Activated gamma-delta T cell (primary cell): Measurements from ENCODE around the gene PLXNA3.
"Not testable (repeated sequence)": the region's sequence is repeated elsewhere in the genome, so short reads cannot be mapped to it uniquely, and the experiment has no call there.

ENCODE experiments used
- DNase-seq: peaks from one replicate; lab custom pipeline; 2025; lab: John Stamatoyannopoulos, UW

The PLXNA3 gene

DNA sequence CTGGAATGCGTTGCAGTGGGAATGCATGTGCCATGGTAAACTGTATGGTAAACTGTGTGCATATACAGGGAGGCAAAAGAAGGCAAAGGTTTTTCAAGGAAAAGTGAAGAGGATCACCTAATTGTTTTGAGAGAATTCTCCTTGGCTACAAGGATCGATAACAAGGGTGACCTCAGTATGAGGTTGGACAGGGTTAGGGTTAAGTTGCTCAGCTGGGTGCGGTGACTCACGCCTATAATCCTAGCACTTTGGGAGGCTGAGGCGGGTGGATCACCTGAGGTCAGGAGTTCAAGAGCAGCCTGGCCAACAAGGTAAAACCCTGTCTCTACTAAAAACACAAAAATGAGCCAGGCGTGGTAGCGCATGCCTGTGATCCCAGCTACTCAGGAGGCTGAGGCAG, 43.3 kb downstream of the PLXNA3 start:
- not testable (repeated sequence) for DNase-seq

GRCh38 chrX:154502098-154502497, 44.0 kb downstream of the PLXNA3 start:
- no peak for DNase-seq

DNA sequence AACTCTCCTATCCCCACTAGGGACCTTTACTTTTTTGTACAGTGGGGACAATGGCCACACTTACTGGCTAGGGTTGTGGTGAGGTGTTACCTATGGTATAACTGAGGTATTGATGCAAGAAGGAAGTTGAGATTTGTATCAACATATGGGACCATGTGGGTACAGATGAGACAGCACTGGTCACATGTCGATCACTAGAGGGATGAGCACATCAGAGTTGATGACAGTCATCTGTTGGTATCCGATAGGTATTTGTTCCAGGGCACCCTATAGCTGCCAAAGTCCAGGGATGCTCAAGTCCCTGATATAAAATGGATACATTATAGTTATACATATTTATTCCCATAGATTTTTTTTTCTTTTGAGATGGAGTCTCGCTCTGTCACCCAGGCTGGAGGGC, 44.9 kb downstream of the PLXNA3 start:
- DNase-seq = no peak

DNA sequence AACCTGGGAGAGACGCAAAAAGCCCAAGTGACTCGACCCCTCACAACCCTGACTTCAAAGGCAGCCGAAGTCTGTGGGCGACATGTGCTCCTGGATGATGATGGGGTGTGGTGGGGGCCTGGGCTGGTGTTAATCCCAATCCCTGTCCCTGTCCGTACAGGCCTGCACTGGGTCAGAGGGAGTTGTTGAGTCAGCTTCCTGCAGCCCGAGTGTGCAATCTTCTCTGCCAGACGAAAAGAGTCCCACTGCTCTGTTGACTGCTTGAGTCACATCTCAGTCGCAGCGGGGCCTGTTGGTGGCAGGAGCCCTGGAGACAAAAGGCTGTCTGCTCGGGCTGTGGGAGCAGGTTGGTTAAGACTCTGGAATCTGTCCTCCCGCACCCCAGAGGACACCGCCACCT, 47.7 kb downstream of the PLXNA3 start:
- no peak for DNase-seq

DNA sequence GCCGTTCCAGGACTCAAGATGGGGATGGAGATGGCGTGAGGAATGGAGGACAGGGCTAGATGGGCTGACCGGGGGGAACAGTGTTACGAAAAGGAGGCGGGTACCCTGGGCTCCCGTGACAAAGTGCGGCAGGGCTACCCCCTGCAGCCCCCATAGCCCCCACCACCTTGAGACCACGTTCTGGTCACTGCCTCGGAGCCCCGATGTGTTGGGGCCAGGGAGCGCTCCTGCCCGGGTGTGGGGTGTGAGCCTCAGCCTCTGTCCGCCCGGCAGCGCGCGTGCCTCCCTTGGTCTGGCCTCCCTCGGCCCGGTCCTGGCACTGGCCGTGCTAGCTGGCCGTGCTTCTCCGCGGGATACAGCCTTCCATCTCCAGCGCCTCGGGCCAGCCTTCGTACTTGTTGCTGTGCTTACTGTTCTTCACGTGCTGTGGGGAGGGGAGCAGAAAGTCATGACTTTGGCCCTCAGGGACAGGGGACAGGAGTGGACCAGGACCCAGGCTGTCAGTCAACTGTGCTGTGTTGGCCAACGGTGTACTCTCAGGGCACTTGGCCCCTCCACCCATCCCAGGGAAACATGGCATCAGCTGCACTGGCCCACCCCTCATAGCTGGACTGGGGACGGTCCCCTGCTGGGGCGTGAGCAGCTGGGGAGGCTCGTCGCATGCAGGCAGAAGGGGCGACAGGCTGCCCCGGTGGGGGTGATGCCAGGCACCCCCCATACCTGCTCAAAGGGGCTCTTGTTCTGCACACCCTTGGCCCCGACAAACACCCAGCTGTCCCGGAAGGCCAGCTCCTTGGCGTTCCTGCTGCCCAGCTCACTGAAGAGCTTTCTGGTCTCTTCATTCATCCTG, 48.6 kb downstream of the PLXNA3 start:
- no peak for DNase-seq

DNA sequence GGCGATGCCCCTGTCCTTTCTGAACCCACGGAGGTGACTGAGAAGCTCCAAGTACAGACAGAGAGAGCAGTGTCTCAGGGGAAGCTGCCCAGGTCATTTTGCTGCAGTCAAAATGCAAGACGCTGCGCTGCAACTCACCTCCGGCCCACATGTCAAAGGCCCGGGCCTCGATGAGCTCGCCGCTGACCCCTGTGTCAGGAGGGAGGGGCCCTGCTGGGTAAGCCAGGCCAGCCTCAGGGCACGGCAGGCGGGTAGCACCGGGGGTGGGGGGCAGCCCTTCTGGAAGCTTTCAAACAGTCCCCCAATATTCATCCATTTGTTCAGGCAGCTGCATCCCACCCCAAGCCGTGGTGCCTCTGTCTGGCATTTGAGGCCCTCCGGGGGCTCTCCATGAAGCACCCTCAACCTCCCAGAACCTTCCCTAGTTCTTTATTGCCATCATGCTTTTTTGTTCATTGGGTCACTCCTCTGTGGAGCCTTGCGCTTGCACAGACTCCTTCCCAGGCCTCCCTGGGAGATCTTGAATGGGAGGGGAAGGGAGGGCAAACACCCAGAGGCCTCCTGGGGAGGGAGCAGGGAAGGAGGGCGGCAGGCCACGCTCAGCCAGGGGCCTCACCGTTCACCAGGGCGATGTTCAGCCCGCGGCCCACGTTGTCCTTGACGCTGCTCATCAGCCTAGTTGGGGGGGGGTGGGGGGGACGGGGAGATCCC, 49.7 kb downstream of the PLXNA3 start:
- no peak for DNase-seq

DNA sequence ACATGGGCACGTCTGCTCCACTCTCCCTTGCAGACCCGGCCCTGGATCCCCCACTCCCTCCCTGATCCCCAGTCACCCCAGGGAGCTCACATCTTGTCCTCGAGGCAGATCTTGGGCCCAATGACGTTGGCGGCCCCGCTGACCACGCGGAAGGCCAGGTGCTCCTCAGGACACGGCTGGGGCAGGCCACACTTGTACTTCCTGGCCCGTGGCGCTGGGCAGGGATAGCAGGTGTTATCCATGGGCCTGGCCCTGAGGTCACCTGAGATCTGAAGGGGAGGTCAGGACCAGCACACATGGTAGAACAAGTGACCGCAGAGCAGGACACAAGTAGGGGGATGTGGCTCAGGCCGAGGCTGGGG, 50.3 kb downstream of the PLXNA3 start:
- DNase-seq = no peak

GRCh38 chrX:154509455-154509854, 51.4 kb downstream of the PLXNA3 start:
- DNase-seq = no peak

DNA sequence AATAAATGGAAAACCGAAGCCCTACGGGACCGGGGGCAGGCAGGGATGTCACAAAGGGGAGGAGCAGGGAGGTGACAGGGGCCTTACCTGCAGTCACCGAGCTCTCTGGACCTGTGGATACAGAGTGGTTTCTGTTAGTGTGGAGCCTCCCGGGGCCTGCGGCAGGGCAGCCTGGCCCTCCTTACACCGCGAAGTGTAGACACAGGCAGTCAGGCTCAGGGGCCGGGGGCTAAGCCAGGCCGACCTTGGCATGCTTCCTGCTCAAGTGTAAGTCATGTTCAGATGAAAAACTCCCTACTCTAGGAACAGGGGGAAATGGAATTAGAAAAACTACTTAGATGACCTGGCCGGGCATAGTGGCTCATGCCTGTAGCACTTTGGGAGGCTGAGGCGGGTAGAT, 53.7 kb downstream of the PLXNA3 start:
- no peak for DNase-seq

DNA sequence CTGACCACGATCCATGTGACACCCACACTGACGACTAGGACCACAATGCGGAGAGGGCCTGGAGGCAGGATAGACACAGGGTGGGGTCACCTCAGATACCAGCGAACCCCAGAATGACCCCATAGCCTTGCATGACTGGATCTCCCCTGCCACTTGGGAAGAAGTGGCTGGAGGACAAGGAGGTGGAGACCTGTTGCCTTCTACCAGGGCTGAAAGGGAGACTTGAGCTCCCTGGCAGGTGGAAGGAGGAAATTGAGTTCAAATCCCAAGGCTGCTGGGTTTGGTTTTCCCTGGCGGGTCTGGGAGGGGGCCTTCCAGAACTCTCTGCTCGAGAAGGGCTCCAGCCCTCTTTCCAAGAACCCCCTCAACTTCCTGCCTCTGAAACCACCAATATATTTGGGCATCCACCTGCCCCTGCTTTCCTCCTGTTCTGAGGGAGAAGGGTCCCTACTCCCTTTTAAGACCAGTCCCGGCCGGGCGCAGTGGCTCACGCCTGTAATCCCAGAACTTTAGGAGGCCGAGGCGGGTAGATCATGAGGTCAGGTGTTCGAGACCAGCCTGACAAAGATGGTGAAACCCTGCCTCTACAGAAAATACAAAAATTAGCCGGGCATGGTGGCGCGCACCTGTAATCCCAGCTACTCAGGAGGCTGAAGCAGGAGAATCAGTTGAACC, 54.9 kb downstream of the PLXNA3 start:
- no peak for DNase-seq

DNA sequence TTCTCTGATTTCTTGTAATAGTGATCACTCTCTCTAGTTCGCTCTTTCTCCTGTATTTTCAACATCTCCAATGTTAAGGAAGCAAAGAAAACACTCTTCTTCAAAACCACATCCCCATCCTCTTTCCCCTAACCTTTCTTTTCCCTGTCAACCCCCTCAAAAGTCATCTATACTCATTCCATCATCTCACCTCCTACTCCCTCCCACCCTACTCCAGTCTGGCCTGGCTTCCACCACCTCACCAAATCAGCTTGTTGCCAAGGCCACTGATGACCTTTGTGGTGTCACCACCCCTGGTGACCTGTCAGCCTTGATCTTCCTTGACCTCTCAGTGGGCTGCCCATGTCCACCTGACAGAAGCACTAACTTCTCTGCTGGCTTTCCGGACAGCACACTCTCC, 55.6 kb downstream of the PLXNA3 start:
- DNase-seq = no peak

DNA sequence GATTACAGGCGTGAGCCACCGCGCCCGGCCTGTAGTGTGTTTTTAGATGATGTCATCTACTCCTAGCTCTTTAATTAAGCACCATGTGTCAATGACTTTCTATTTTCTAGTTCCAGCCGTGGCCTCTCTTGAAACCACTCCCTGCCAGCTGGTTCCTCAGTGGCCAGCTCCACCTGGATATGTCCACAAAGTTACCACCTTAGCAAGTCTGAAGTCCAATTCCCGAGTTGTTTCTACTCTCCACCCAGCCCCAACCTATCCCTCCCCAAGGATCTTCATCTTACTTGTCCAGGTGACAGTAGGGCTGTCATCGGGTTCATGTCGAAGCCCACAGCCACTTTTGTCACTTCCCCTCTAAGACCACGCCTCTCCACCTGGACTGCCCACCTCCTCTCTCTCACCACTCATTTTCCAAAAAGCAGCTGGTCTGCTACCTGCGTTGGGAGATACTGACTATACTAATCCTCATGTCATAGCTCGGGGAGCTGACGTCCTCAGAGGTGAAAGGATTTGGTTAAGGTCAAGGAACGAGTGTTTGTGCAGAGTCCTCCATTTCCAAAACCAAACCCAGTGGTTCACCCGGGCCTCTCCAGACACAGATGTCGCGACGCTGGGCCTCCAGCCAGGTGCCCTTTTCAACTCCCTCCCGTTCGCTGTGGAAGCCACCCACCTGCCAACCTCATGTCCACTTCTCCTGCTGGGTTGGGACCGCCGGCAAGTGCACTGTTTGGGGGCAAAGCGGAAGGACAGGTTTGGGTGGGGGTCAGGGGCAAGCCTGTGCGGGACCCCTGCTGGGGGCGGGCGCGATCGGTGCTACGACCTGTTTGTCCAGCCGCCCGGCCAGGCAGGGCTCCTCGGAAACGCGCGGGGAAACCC, 57.2 kb downstream of the PLXNA3 start:
- DNase-seq = no peak

GRCh38 chrX:154515966-154516655, 58.0 kb downstream of the PLXNA3 start, which contains the start of gene FAM3A:
FAM3A (minus strand) TSS chrX:154516232; CDS start chrX:154515772, 460 bp downstream.
- peak; percentile 88 for DNase-seq

GRCh38 chrX:154516656-154517100, 58.6 kb downstream of the PLXNA3 start:
- DNase-seq = no peak

DNA sequence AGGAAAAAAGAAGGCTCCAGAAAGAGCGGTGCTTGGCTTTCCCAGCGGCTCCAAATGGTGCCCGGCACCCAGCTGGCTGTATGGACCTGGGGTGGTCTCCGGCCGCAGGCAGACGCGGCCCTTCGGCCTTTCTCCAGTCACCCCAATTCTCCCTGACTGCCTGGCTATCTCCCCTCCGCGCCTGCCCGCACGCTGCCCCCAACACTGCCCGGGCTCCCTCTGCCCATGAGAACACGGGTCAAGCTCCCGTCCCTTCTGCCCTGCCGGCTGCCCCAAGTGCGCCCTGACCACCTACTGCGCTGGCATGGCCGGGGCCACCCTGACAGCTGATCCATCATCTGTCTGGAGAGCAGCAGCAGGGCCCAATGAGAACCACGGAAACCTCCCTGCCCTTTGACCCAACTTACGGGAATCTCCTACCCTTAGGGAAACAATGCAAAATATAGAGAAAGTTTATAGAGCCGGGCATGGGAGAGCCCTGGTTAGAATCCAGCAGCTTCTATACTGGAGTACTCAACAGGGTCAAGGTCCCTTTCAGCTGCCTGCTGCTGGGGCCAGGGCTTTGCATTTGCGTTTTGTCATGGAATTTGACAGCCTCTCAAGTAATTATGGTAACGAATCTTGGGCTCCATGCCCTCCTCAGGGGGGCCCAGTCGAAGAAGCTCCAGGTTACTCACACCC, 59.2 kb downstream of the PLXNA3 start:
- no peak for DNase-seq

DNA sequence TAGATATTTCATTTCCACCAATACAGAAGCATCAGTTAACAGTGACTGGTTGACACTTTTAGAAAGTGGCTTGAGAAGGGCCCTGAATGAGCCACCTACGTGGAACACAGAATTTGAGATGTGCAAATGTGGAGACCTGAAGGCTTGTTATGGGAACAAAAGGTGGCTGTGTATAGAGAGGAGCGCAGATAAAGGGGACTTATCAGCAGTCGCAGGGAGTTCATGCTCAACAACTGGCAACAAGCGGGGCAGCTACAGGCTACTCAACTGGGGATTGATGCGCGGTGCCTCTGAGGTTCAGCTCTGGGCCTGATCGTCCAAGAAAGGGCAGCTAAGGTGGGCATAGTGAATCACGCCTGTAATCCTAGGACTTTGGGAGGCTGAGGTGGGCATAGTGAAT, 61.3 kb downstream of the PLXNA3 start:
- DNase-seq = no peak

- no peak for DNase-seq
These were observed 67.8 kb downstream of the PLXNA3 start for GRCh38 chrX:154525606-154526490.

DNA sequence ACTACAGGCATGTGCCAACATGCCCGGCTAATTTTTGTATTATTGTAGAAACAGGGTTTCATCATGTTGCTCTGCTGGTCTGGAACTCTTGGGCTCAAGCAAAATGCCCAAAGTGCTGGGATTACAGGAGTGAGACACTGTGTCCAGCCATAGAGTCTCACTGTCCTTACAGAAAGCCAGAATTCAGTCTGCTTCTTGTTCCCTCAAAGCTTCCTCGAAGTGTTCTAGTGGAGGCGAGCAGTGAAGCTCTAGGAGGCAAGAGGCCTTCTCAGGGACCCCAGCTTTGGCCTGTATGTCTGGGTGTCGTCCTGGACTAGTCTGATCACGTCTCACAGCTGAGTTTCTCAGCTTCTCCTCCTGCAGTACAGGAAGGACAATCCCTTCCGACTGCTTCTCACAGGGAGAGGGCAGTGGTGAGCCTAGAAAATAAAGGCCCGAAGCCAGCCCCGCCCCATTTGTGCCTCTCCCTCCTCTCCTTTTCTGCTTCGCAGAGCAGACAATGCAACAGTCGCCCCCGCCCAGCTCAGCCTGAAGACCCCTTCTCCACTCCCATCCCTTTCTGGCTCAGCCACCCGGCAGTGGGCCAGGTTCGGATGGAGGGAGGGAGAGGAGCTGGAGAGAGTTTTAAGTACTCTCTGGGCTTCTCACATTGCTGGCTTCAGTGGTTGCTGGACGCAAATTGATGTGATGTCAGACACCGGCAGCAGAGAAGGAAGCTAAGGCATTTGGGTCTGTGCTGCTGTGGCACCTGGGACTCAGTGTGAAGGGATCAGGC, 69.0 kb downstream of the PLXNA3 start:
- DNase-seq = no peak
